Activated T-helper 9 cell treated with anti-CD3 and anti-CD28 coated beads, Interleukin-2, amount 50 U/mL, for 16 hours (primary cell): ENCODE results near the gene CPNE2.

ENCODE experiments used
- DNase-seq: peaks from one replicate; pipeline ENCODE4 v3.0.0-alpha.2; 2020; ENCODE audit warnings: low read depth

The CPNE2 gene

DNA sequence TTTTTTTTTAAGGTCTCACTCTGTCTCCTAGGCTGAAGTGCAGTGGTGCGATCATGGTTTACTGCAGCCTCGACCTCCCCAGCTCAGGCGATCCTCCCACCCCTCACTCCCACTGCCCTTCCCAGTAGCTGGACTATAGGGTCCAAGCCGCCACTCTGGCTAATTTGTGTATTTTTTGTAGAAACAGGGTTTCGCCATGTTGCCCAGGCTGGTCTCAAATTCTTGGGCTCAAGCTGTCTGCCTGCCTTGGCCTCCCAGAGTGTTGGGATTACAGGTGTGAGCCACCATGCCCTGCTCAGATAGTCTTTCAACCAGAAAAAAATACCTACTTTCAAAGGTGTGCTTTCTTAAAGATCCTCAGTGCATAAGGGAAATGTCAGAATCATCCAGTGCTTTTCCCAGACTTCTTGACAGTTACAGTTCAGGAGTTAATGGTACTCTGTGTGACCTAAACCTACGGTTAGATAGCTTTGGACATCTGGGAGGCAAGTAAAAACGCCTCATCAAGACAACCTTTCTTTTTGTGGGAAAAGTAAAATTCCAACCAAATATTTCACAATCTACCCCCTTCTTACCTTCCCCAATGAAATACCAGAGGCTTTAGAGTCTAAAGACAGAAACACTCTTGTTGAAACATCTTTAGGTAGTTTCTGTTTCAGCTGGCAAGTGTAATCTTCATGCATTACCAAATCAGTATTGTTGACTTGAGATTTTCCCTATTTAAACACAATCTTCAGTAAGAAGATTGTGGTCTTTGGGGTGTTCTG lies 100.5 kb downstream of the CPNE2 start:
- DNase-seq = no peak

DNA sequence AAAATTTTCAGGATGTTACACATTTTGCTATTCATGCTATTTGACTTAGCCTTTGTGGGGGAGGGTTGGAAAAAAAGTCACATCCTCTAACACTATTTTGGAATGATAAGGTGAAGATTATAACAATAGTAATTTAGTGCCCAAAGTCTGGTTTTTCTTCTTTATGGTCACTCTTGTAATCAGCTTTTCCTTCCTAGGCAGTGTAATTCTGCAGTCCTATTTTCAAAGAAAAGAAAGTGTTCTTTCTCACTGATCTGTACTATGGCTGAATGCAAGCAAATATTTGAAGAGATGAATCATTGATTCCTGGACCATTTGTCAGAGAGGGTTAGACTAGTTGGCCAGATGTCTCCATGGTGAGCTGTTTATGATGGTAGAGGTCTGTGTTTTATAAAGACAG lies 102.1 kb downstream of the CPNE2 start:
- no peak for DNase-seq

DNA sequence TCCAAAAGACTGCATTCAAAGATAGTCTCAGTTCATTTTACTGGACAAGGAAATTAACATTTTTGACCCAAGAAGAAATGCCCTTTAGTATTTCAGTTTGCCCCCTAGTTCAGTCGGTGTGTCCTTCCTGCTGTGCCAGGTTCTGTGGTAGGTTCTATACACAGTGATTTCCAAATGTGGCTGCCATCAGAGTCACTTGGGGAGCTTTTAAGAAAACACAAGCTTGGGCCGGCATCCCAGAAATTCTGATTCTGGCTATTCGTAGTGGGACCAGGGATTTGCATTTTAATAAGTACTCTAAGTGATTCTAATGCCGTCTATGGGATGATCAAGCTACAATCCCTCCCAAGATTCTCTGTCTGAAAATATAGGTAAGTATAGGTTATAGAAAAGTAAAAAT lies 103.9 kb downstream of the CPNE2 start:
- no peak for DNase-seq

GRCh38 chr16:57196753-57197152 lies 104.4 kb downstream of the CPNE2 start:
- DNase-seq = no peak
